HEK293T (cell line): Measurements from ENCODE around the gene GPRASP1.

Experiments
- ARNT ChIP-seq: fragments of 450-650 bp; IDR thresholded peaks from 2 replicates; pipeline ENCODE4 v1.6.1; 2017; ENCODE audit warnings: mild to moderate bottlenecking
- SP1 ChIP-seq: fragments of 450-650 bp; IDR thresholded peaks from 2 replicates; pipeline ENCODE4 v1.6.1; 2017
- ZNF384 ChIP-seq: fragments of 450-650 bp; IDR thresholded peaks from 2 replicates; pipeline ENCODE4 v1.6.1; 2016

GRCh38 chrX:102659790-102660757 lies 8.8 kb downstream of the GPRASP1 start:
- TF ChIP-seq ZNF384 (no peak), ARNT (no peak), SP1 (no peak)
